RWPE2 (cell line): Measurements from ENCODE around the gene TXNIP.
"Not testable (repeated sequence)": the region's sequence is repeated elsewhere in the genome, so short reads cannot be mapped to it uniquely, and the experiment has no call there.

Experiments used
- ATAC-seq: fragments of 200-7000 bp; cut with Tn5 transposase; 3 replicates; pipeline ENCODE4 v1.9.1; 2021; ENCODE audit warnings: low read depth
- DNase-seq: peaks from one replicate; pipeline ENCODE4 v3.0.0-alpha.2; 2020; ENCODE audit warnings: low spot score
- H3K27ac ChIP-seq: fragments of 450-650 bp; 2 replicates; pipeline ENCODE4 v1.5.1; 2017; ENCODE audit warnings: mild to moderate bottlenecking; ENCODE audit not compliant: poor library complexity, severe bottlenecking
- H3K27me3 ChIP-seq: fragments of 250-450 bp; sonication (Bioruptor Pico); 2 replicates; pipeline ENCODE4 v1.5.1; 2021; ENCODE audit warnings: mild to moderate bottlenecking, moderate library complexity; ENCODE audit not compliant: insufficient read depth, poor library complexity, severe bottlenecking
- H3K36me3 ChIP-seq: fragments of 250-450 bp; sonication (Bioruptor Pico); 2 replicates; pipeline ENCODE4 v1.5.1; 2020; ENCODE audit warnings: low read depth, mild to moderate bottlenecking, moderate library complexity
- H3K4me1 ChIP-seq: fragments of 250-450 bp; sonication (Bioruptor Pico); 2 replicates; pipeline ENCODE4 v1.5.1; 2021; ENCODE audit warnings: mild to moderate bottlenecking, moderate library complexity; ENCODE audit not compliant: insufficient read depth, poor library complexity, severe bottlenecking
- H3K4me3 ChIP-seq: fragments of 250-450 bp; sonication (Bioruptor Pico); 2 replicates; pipeline ENCODE4 v1.5.1; 2021; ENCODE audit warnings: mild to moderate bottlenecking, moderate library complexity; ENCODE audit not compliant: severe bottlenecking
- H3K9me3 ChIP-seq: fragments of 250-450 bp; sonication (Bioruptor Pico); 2 replicates; pipeline ENCODE4 v1.5.1; 2021; ENCODE audit warnings: mild to moderate bottlenecking, moderate library complexity; ENCODE audit not compliant: severe bottlenecking
- CTCF ChIP-seq: fragments of 450-650 bp; IDR thresholded peaks from one replicate; pipeline ENCODE4 v1.5.1; 2017; ENCODE audit warnings: mild to moderate bottlenecking, moderate library complexity; ENCODE audit not compliant: poor library complexity, severe bottlenecking

TXNIP gene

GRCh38 chr1:146035048-146035423, 38.7 kb upstream of the TXNIP start:
- H3K27me3 ChIP-seq: no peaks in the 10 kb centered on the region
- DNase-seq: no peak

GRCh38 chr1:146032631-146033219, 36.3 kb upstream of the TXNIP start:
- no peak overlapping the region for H3K27ac ChIP-seq
- H3K4me1 ChIP-seq: no peaks in the 10 kb centered on the region
- no peaks in the 10 kb centered on the region for H3K27me3 ChIP-seq
- 0 out of 3 replicates have a peak, but pooled peaks have one; percentile 22 for ATAC-seq
- H3K4me3 ChIP-seq: no peak overlapping the region
- no peaks in the 10 kb centered on the region for H3K9me3 ChIP-seq
- peak; percentile 69 for TF ChIP-seq CTCF
- H3K36me3 ChIP-seq: no peaks in the 10 kb centered on the region
- no peak for DNase-seq

More at GRCh38 chr1:146035048-146035423, 38.7 kb upstream of the TXNIP start:
- TF ChIP-seq CTCF: no peak
- H3K36me3 ChIP-seq: no peaks in the 10 kb centered on the region
- H3K4me3 ChIP-seq: peak overlapping the region; percentile 86
- no peak overlapping the region for H3K27ac ChIP-seq
- no peaks in the 10 kb centered on the region for H3K4me1 ChIP-seq
- ATAC-seq: no peak
- H3K9me3 ChIP-seq: no peaks in the 10 kb centered on the region

- ATAC-seq (no peak), DNase-seq (no peak)
These were observed 35.1 kb upstream of the TXNIP start for GRCh38 chr1:146031476-146031875.

GRCh38 chr1:146029117-146029516, 32.7 kb upstream of the TXNIP start:
- H3K36me3 ChIP-seq: no peaks in the 10 kb centered on the region
- TF ChIP-seq CTCF: no peak
- ATAC-seq: no peak
- no peaks in the 10 kb centered on the region for H3K9me3 ChIP-seq
- H3K27me3 ChIP-seq: no peaks in the 10 kb centered on the region
- H3K4me1 ChIP-seq: no peaks in the 10 kb centered on the region
- DNase-seq: no peak
- no peak overlapping the region for H3K4me3 ChIP-seq
- H3K27ac ChIP-seq: no peak overlapping the region

More at GRCh38 chr1:146031476-146031875, 35.1 kb upstream of the TXNIP start:
- no peak overlapping the region for H3K27ac ChIP-seq
- H3K4me1 ChIP-seq: no peaks in the 10 kb centered on the region
- H3K4me3 ChIP-seq: no peak overlapping the region
- H3K9me3 ChIP-seq: no peaks in the 10 kb centered on the region
- no peak for TF ChIP-seq CTCF
- H3K36me3 ChIP-seq: no peaks in the 10 kb centered on the region
- H3K27me3 ChIP-seq: no peaks in the 10 kb centered on the region

- H3K27me3 ChIP-seq, H3K4me3 ChIP-seq, DNase-seq, H3K27ac ChIP-seq, H3K36me3 ChIP-seq, ATAC-seq, H3K4me1 ChIP-seq, H3K9me3 ChIP-seq: not testable (repeated sequence)
These were observed 30.3 kb upstream of the TXNIP start for GRCh38 chr1:146026650-146027049.

- not testable (repeated sequence) for ATAC-seq, DNase-seq, H3K27ac ChIP-seq, H3K4me1 ChIP-seq, H3K27me3 ChIP-seq, H3K4me3 ChIP-seq, H3K9me3 ChIP-seq, H3K36me3 ChIP-seq
These were observed 29.6 kb upstream of the TXNIP start for GRCh38 chr1:146025787-146026495.
